Esophagus (tissue), 2 donors: ENCODE results near the gene OGDH. TPM values are rescaled to one million over a fixed set of nuclear protein-coding genes. Genes with fewer than 3 reads are reported as not detected.
A peak's percentile ranks its signal among the peaks of the same experiment; 100 is the strongest.

ENCODE experiments used
- H3K27ac ChIP-seq, 2 donors: one replicate each; pipeline ENCODE4 v1.5.1; 2013; ENCODE audit warnings: low read depth in 2 of 2, mild to moderate bottlenecking in 2 of 2, inconsistent platforms in 1 of 2, low read length in 1 of 2, moderate library complexity in 1 of 2
- H3K27me3 ChIP-seq, 2 donors: one replicate each; pipeline ENCODE4 v1.6.1; 2013; ENCODE audit warnings: low read length in 2 of 2, control low read depth in 1 of 2, mild to moderate bottlenecking in 1 of 2; ENCODE audit not compliant: insufficient read depth in 2 of 2, control insufficient read depth in 1 of 2
- H3K36me3 ChIP-seq, 2 donors: one replicate each; pipeline ENCODE4 v1.6.1; 2013; ENCODE audit warnings: low read length in 1 of 2; ENCODE audit not compliant: control insufficient read depth in 2 of 2, insufficient read depth in 2 of 2
- H3K4me1 ChIP-seq, 2 donors: one replicate each; pipeline ENCODE4 v1.6.1; 2013; ENCODE audit warnings: low read length in 1 of 2; ENCODE audit not compliant: control insufficient read depth in 2 of 2, insufficient read depth in 2 of 2
- H3K4me3 ChIP-seq, 2 donors: one replicate each; pipeline ENCODE4 v1.5.1; 2013; ENCODE audit warnings: low read length in 2 of 2, mild to moderate bottlenecking in 2 of 2, low read depth in 1 of 2, moderate library complexity in 1 of 2
- H3K9me3 ChIP-seq, 2 donors: one replicate each; pipeline ENCODE4 v1.6.1; 2013; ENCODE audit warnings: mild to moderate bottlenecking in 2 of 2, low read depth in 1 of 2, low read length in 1 of 2, moderate library complexity in 1 of 2; ENCODE audit not compliant: control insufficient read depth in 2 of 2, insufficient read depth in 1 of 2
- WGBS, 2 donors: extraction: QIAGEN DNeasy Blood & Tissue Kit; methylation state at CpG; one replicate each; pipeline ENCODE4 v1.1.7; 2013; 5-methylcytosine and 5-hydroxymethylcytosine counted together
- polyA plus RNA-seq, 2 donors: library from polyadenylated mRNA; stranded (reverse); fragments of 200-250 nt; gene quantifications; one replicate each; pipeline ENCODE4 v1.2.3, GENCODE V29; 2013
- donor health status: healthy with polysubstance abuse.
- donor health status: Bipolar disorder and iron deficiency.

Gene OGDH
- polyA plus RNA-seq, 2 donors: 25.8 to 43.0 TPM

DNA sequence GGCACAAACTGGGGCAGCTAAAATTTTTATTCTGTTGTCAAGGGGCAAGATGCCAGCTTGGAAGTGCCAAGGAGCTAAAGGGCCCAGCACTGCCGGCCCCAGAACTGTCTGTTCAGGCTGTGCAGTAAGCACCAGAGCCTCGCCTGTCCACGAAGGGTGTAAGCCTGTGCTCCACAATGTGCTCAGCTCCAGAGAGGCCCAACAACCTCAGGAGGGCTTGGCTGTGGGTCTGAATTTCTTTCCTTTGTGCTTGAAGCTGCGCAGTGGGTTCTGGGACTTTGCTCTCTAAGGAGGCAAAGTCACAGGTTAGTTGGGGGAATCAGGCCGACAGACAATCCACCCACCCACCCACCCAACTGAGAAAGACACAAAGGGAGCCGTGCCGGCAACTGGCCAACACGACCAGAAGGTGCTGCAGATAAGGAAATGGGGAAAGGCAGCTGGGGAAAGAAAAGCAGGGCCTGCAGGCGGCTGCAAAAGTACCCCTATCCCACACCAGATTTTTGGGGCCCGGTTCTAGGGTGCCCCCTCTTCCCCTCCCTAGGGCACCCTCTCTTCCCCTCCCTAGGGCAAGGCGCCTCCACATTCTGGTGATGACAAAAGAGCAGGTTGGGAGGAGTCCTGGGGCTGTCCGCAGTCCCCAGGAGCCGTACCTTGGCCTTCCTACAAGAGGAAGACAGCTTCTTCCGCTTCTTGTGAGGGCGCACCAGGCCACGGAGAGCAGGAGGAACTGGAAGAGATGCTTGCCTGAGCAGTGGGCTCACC, 40.5 kb upstream of the OGDH start:
- WGBS, 2 donors: 72 to 74% methylated on average over 16 of the region's 16 CpGs
- H3K27me3 ChIP-seq: no peaks in the 10 kb centered on the region
- no peaks in the 10 kb centered on the region for H3K9me3 ChIP-seq
- peak overlapping the region in 1 of 2 donors; percentile 28 for H3K27ac ChIP-seq
- H3K4me1 ChIP-seq: peaks cover 0 to 7% of the 10 kb centered on the region in 2 donors
- H3K36me3 ChIP-seq: peaks cover 40 to 61% of the 10 kb centered on the region in 2 donors
- H3K4me3 ChIP-seq: no peak overlapping the region

DNA sequence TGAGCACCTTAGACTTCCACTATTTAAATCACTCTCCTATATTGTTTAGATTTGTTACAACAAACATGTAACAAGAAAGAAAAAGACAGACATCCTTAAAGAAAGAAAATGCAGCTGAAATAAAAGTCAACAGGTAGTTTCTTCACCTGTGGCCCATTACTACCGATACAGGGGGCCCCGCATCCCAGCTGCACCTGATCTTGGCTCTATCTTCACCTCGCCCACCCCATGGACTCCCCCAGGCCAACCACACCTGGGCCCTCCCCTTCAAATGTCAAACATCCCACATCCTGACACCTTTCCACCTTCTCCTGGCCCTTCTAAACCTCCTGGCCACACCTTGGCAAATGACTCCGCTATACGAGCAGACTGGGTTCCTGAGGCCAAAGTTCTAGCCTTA, 39.7 kb upstream of the OGDH start:
- Histone ChIP-seq H3K27ac (no peak overlapping the region), H3K9me3 (no peaks in the 10 kb centered on the region), H3K4me1 (peaks cover 0 to 6% of the 10 kb centered on the region in 2 donors), H3K4me3 (no peak overlapping the region), H3K36me3 (peaks cover 46 to 67% of the 10 kb centered on the region in 2 donors), H3K27me3 (no peaks in the 10 kb centered on the region)
- WGBS, 2 donors: 83 to 93% methylated on average over 5 of the region's 5 CpGs

DNA sequence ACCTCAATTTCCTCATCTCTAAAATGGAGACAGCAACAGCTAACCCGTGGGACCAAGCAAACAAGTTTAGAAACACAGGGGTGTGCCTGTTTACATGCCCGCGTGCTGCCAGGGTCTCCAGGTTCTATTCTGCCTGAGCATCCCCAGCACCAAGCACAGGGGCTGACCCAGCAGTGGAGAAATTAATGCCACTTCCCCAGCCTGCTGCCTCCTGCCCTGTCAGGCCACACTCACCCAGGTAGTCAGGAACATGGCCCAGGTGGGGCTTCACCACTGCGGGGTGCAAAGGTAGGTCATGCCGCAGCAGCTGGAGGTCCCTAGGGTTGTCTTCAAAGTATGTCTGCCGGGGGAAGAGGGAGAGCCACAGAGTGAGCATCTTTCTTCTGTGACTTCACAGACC, 38.5 kb upstream of the OGDH start:
- H3K27ac ChIP-seq: no peak overlapping the region
- peaks cover 51 to 70% of the 10 kb centered on the region in 2 donors for H3K36me3 ChIP-seq
- WGBS, 2 donors: 91% methylated on average over 6 of the region's 6 CpGs
- H3K4me1 ChIP-seq: peaks cover 4 to 7% of the 10 kb centered on the region in 2 donors
- H3K4me3 ChIP-seq: no peak overlapping the region
- no peaks in the 10 kb centered on the region for H3K27me3 ChIP-seq
- H3K9me3 ChIP-seq: no peaks in the 10 kb centered on the region

DNA sequence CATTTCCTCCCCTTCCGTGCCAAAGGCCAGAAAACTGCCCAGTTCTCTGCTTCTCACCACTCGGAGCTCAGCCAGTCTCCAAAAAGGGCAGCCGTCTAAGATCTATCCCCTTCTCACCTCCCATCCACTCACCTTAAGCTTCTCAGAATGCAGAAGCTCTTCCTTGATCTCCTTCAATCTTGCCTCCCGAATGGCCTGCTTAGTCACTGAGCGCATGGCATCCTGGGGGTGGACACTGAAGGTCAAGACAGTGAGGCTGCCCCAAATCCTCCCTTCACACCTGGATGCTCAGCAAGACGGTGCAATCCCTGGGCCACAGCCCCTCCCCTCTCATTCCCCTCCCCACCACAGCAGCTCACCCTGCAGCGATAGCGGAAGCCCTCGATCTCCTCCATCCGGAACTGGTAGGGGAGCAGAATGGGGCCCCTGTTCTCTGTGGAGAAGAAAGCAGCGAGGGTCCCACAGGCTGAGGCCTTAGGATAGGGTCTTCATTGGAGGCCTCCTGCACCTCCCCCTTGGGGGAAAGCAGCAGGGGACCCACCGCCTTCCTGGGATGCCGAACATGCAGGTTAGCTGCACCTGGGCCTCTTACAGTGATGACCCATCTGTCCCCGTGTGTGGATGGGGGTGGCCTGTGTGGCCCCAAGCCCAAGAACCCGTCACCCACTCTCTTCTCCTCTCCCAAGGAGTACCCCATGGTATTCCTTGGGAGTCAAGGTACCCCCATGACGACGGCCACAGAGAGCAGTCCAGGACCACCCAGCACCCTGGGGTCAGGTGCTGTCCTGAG, 37.5 kb upstream of the OGDH start:
- WGBS, 2 donors: 89 to 93% methylated on average over 17 of the region's 17 CpGs
- H3K36me3 ChIP-seq: peaks cover 47 to 67% of the 10 kb centered on the region in 2 donors

DNA sequence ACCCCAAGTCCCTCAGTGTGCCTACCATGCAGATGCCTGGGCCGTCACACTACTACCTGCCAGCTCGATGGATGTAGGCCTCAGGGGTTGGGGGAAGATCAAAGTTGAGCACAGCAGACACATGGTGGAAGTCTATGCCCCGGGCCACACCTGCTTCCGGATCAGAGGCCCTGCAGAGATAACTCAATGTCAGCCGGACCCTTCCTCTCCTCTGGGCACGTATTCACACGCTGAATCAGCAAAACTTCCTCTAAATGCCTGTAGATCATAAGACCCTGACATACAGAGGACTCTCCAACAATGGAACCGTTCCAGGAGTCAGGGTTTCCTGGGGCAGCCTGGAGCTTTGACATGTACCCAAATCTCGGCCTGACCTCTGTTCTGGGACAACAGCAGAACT, 36.5 kb upstream of the OGDH start:
- 87 to 93% methylated on average over 9 of the region's 9 CpGs for WGBS, 2 donors
- Histone ChIP-seq H3K36me3 (peaks cover 42 to 58% of the 10 kb centered on the region in 2 donors), H3K4me3 (no peak overlapping the region)

More for the DNA sequence above, 37.5 kb upstream of the OGDH start:
- Histone ChIP-seq H3K4me1 (peaks cover 5 to 6% of the 10 kb centered on the region in 2 donors), H3K27ac (no peak overlapping the region), H3K27me3 (no peaks in the 10 kb centered on the region), H3K9me3 (no peaks in the 10 kb centered on the region), H3K4me3 (no peak overlapping the region)

DNA sequence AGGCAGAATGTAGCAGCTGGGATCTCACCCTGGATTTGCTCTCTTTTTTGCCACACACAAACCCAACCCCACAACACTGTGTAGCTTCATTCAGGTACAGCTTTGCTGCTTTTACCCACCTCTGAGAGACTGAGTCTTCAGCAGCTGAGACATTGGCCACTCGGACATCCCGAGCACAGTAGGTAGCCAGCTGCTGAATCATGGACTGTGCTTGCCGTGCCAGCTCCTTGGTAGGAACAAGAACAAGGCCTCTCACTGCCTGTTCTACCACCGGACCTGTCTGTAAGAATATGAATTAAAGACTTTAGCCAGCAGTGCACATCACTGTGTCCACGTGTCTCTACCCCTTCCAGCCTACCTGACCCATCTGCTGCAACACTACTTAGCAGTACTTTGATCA, 33.7 kb upstream of the OGDH start:
- Histone ChIP-seq H3K36me3 (peaks cover 35 to 38% of the 10 kb centered on the region in 2 donors), H3K4me3 (peak overlapping the region; percentile 85 to 96), H3K27ac (no peak overlapping the region), H3K27me3 (no peaks in the 10 kb centered on the region), H3K9me3 (no peaks in the 10 kb centered on the region), H3K4me1 (peaks cover 6 to 9% of the 10 kb centered on the region in 2 donors)
- WGBS, 2 donors: 57 to 60% methylated on average over 5 of the region's 5 CpGs

More for the DNA sequence above, 36.5 kb upstream of the OGDH start:
- H3K27me3 ChIP-seq: no peaks in the 10 kb centered on the region
- H3K9me3 ChIP-seq: no peaks in the 10 kb centered on the region
- no peak overlapping the region for H3K27ac ChIP-seq
- H3K4me1 ChIP-seq: peaks cover 6 to 9% of the 10 kb centered on the region in 2 donors

DNA sequence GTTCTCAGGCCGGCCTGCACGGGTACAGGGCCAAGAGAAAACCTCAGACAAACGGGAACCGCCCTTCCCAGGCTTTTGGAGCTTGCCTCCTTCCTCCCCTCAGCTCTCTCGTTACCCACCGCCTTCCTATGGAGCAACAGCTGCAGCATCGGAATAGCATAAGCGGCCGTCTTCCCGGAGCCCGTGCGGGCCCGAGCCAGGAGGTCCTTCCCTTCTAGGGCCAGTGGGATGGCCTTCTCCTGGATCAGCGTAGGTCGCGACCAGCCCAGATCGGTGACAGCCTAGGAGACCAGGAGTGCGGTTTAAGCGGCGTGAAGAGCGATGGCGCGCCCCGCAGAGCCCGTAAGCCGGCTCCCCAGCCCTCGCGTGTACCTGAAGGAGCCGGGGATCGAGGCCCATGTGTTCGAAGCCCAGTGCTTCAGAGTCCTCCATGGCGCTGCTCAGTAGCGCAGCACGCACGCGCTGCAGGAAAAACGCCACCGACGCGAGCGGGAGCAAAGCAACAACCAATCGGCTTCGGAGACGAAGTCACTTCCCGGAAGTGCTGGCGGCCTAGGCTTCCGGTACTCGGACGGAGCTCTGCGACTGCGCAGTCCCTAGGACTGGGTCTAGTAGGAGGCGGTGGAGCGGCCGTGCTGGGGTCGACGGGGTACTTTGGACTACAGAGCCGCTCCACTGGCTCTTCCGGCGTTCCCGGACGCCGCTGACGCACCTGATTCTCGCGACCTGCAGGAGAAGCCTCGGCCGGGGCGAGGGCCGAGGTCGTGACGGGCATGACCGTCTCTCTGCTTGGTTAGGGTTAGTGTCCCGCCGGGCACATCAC, 32.8 kb upstream of the OGDH start, which contains the start of gene DDX56:
TSS of gene DDX56 (minus strand) at position 445 of the 823 bp plus-strand sequence. CDS start at position 432, 13 bp downstream.
- Histone ChIP-seq H3K27ac (peak within 1 kb of the TSS; percentile 87 to 95), H3K9me3 (no peaks in the 10 kb centered on the region), H3K4me1 (peaks cover 6 to 9% of the 10 kb centered on the region in 2 donors), H3K36me3 (peaks cover 27 to 30% of the 10 kb centered on the region in 2 donors), H3K27me3 (no peaks in the 10 kb centered on the region), H3K4me3 (peak within 1 kb of the TSS; percentile 85 to 96)
- WGBS, 2 donors: 0 to 1% methylated on average over 74 of the region's 74 CpGs

DNA sequence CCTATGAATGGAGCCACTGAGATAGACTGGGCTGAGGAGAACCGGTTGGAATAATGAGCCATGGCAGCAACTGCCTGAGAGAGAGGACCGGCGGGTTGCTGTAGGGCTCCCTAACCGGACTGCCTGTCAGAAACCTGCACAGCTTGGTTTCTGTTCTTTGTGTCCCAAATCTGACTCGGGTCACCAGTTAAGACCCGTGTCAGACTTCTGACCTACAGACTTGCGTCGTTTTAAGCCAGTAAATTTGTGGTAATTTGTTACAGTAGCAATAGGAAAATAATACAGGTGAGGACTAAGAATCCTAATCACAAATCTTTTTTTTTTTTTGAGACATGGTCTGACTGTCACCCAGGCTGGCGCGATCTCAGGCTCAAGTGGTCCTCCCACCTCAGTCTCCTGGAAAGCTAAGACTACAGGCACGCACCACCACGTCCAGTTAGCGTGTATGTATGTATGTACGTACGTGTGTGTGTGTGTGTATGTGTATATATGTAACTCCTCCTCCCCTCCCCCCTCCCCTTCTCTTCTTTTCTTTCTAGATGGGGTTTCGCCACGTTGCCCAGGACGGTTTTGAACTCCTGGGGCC, 32.0 kb upstream of the OGDH start:
- 21 to 23% methylated on average over 18 of the region's 18 CpGs for WGBS, 2 donors

DNA sequence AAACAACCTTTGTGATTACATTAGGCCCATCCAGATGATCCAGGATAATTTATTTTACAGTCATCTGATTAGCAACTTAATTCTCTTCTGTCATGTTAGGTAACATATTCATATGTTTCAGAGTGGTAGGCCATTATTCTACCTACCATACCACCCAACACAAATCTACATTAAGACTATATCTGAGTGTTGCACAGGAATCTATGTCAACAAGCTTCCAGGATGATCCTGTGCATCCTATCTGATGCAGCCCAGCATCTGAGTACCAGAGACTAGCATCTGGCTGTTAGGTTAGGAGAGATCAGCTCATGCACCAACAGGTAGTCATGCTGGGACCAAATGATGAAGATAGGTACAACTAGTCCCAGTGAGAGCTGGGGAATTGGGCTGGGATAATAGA, 31.4 kb upstream of the OGDH start:
- Histone ChIP-seq H3K9me3 (no peaks in the 10 kb centered on the region), H3K4me1 (peaks cover 6 to 9% of the 10 kb centered on the region in 2 donors), H3K27ac (no peak overlapping the region), H3K36me3 (peaks cover 19 to 25% of the 10 kb centered on the region in 2 donors), H3K27me3 (no peaks in the 10 kb centered on the region), H3K4me3 (no peak overlapping the region)

More for the DNA sequence above, 32.0 kb upstream of the OGDH start:
- Histone ChIP-seq H3K9me3 (no peaks in the 10 kb centered on the region), H3K36me3 (peaks cover 22 to 29% of the 10 kb centered on the region in 2 donors), H3K4me3 (peak overlapping the region; percentile 85 to 96), H3K4me1 (peaks cover 6 to 9% of the 10 kb centered on the region in 2 donors), H3K27ac (peak overlapping the region; percentile 87 to 95), H3K27me3 (no peaks in the 10 kb centered on the region)
